ENCODE results near the gene TMEM47. TPM values are rescaled to one million over a fixed set of nuclear protein-coding genes. Genes with fewer than 3 reads are reported as not detected.
A peak's percentile ranks its signal among the peaks of the same experiment; 100 is the strongest.

The TMEM47 gene
- total RNA-seq: 100 to 1,000 TPM; 139 to 305 TPM
- long read RNA-seq, donor 1, full-length matches to known transcripts: 59 of 76 reads
- long read RNA-seq, donor 1, partial matches to known transcripts: 1 of 76 reads
- long read RNA-seq, donor 1, other reads (novel, unspliced or antisense): 16 of 76 reads
- long read RNA-seq, donor 2, full-length matches to known transcripts: 56 of 87 reads
- long read RNA-seq, donor 2, partial matches to known transcripts: 4 of 87 reads
- long read RNA-seq, donor 2, other reads (novel, unspliced or antisense): 27 of 87 reads

DNA sequence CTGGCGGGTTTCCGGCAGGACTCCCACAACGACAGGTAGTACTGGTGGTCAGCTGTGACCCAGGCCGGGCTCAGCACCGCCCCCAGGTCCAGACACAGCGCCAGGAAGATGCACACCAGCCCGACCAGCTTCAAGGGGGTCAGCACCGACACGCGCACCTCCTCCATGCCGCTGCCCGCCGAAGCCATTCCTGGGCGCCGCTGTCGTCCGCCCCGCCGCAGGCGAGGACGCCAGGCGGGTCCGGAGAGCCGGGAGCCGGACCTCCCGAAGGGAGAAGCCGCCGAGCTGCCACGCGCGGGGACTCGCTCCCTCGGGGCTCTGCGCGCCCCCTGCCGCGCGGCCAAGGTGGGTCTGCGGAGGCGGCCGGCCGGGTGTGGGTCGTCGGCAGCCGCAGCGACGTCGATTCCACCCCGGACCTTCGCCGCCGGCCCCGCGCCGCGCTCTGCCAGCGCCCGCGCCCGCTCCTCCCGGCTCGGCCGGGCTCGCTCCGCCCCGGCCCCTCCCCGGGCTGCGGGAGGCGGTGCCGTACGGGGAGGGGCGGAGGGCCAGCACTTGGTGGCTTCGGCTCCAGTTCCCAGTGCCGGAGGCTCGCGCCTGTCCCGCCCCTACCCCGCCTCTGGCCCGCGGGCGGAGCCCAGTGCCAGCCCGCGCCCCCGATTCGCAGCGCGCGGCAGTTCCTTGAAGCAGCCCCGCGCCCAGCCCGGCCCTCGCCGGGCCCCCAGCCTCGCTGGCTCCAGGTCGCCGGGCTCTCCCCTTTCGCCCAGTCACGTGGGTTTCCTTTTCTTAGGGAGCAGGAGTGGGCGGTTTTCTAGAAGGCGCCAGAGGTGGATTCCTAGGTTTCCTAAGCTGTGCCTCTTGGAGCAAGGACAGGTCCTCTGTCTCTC, at the start of gene TMEM47:
TMEM47 (minus strand) TSS at position 444 of the 884 bp plus-strand sequence; CDS start at position 188, 256 bp downstream.
- intact Hi-C loops (cut with DNase I): no loop called here
- DNase-seq (ENCODE audit: low spot score): peak; percentile 83

DNA sequence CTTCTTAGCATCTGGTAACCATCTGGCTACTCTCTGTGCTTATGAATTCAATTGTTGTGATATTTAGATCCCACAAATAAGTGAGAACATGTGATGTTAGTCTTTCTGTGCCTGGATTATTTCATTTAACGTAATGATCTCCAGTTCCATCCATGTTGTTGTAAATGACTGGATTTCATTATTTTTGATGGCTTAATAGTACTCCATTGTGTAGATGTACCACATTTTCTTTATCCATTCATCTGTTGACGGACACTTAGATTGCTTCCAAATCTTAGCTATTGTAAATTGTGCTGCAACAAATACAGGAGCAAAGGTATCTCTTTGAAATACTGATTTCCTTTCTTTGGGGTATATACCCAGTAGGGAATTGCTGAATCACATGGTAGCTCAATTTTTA, 30.0 kb upstream of the TMEM47 start:
- intact Hi-C loops (cut with DNase I): no loop called here
- DNase-seq (ENCODE audit: low spot score): no peak

DNA sequence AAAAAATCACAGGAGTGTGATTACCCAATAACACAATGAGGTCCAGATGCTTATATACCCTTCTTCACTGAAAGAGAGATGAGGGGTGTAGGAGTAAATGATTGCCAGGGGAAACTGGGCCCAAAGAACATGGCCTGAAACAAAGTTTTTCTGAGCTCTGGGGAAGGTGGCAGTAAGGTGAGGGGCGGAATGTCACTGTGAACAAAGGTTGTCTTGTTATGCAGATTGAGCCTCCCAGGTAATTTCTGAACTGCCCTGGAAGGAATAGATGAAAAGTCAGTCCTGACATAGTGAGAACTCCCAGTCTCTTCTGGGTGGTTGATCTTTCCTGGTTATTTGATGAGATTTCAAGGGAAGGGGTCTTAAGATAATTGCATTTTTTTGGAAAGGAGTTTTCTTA, 2.5 kb upstream of the TMEM47 start:
- no peak for DNase-seq (ENCODE audit: low spot score)
- intact Hi-C loops (cut with DNase I): no loop called here

DNA sequence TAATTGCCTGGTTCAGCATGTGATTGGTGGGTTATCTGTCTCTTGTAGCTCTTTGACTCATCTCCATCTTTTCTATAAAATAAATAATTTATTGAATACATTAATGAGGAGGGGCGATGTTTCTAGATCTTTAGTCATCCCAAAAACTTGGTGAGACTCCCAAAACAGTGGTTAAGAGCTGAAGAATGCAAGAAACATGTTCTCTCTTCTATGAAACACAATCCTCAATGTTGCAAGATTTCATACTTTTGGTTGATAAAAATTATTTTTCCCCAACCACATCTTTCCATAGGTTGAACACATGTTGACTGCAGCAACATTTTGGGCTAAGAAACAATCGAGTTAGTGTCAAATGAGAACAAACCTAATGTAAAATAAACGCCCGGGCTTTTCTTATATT, 1.2 kb upstream of the TMEM47 start:
- intact Hi-C loops (cut with DNase I): no loop called here
- DNase-seq (ENCODE audit: low spot score): no peak

DNA sequence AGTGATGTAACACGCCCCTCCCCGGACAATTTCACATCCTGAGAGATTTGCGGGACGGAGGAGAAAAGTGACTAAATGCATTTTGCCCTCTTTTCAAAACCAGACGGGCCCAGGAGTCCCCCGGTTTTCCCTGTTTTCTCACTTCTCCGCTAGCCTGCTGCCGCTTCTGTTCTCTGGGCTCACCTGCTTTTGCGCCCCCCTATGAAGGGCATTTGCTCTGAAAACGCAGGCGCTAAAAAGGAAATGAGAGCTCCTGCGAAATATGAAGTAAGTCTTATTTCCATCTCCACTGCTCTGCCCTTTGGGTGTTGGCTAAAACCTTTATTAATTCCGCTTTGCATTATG, 613 bp upstream of the TMEM47 start:
- intact Hi-C loops (cut with DNase I): no loop called here

DNA sequence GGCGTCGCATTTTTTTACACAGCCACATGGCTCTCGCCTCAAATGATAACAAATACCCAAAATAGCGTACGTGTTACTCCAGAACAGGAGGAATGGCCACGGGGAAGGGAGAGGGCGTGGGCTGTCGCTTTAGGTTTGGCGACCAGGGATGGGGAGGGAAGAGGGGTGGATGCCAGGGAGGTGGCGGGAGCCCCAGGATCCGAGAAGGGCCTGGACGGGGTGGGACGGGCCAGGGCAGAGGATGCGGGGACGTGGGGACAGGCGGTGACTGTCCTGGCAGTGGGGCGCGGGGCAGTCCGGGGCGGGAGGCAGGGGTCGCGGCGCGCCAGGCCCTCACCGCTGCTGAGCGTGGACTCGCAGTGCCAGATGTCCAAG, 631 bp downstream of the TMEM47 start:
- peak; percentile 68 for DNase-seq (ENCODE audit: low spot score)
- intact Hi-C loops (cut with DNase I): no loop called here

More for the DNA sequence above, 613 bp upstream of the TMEM47 start:
- DNase-seq (ENCODE audit: low spot score): no peak

DNA sequence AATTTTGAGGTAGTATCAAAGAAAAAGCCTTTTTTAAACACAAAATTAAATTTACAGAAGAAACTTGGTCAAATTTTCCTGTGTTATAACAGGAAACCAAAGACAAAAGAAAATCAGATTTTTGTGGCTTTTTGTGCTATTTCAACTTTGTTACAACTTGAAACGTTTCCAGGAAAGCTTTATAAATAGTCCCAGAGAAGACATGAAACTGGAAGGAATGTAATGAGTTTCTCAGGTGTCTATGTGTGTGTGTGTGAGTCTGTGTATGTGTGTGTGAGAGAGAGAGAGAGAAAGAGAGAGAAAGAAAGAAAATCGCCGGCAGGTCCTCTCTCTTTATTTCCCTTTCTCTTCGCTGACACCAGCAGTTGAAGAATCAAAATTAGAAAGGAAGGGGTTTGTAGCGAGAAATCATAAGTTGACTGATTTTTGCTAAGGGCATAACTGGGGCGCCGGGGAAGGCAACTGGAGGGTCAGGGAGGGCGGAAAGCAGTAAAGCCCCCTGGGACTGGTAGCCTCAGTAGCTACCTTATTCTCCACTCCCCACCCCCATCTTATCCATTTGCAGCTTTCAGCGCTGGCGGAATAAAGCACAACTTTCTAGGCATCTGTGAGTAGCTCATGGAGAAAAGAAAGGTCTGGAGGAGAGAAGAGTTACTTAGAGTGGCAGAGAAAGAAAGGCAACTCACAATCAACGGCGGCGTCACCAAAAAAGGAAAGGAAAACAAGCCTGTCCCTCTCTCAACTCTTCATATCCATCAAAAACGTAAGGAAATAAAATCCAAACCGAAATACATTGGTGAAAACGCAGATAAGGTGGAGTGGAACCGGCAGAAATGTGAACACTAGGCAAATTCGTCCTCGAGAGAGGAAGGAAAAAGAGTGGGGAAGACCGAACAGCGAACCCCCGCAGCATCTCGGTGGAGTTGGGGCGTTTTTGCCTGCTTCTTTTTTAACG, 1.3 kb downstream of the TMEM47 start:
- no peak for DNase-seq (ENCODE audit: low spot score)
- intact Hi-C loops (cut with DNase I): no loop called here

DNA sequence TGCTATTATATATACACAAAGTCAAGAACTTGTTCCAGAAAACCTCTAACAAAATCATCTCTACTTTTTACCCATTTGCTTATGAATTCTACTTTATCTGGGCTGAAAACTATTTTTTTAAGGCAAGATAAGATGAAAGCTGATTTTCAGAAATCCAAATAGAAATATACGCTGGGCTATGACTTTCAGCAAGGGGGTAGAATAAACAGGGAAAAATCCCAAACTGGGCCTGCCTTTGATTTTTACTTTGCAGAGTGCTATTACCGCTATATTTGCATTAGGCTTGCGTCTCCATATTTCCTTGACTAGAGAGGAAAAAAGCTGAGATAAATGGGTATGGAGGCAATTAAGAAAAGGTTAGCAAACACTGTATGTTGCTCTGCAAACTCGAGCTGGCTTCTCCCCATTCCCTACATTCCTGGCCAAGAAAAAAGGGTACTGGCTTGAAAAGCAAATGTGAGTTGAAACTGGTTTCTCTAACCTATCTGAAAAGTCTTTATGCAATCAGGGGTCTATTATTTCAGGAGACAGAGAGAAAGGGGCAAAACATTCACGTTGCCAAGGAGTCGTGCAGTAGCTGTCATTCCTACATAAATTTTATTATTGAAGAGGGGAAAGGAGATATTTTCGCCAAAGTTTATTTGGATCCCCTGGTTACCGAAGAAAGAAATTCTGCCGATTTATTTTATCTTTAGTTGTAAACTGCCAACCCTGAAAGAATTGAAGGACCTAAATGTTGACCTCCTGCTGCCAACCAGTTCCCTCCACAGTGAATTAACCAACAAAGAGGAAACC, 2.2 kb downstream of the TMEM47 start:
- DNase-seq (ENCODE audit: low spot score): no peak
- intact Hi-C loops (cut with DNase I): no loop called here

DNA sequence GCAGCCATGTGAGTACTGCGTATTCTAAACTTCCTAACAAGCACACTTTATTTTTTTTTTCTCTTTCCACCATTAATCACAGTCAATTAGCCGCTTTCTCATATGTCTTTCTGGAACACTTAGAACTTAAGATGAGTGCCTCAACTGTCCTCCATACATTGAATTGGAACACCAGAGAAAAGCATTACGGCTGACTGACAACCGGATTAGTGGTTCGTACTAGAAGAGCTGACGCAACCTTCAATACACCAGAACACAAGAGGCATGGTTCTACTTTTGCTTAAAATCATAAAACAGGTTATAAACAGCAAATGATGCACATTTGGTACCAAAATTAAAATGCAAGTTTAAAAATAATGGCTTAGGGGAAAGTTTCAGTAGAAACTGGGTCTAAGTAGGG, 3.3 kb downstream of the TMEM47 start:
- no peak for DNase-seq (ENCODE audit: low spot score)
- intact Hi-C loops (cut with DNase I): no loop called here

DNA sequence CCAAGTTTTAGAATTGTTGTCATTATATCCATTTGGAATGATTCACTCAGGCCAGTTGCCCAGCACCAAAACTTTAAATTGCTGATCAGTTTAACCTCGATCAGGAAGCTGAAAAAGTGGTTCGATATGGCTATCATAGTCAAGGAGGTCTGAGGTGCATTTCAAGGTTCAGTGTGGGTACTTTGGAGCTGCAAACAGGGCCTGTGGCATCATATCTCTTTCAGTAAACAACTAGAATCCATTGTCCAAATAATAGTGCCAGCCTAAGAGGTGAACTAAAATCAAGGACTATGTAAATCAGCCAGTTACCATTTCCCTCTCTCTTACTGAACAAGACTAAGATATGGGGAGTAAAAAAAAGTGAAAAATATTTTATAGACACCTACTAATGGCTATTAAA, 14.2 kb downstream of the TMEM47 start:
- no peak for DNase-seq (ENCODE audit: low spot score)
- intact Hi-C loops (cut with DNase I): no loop called here

DNA sequence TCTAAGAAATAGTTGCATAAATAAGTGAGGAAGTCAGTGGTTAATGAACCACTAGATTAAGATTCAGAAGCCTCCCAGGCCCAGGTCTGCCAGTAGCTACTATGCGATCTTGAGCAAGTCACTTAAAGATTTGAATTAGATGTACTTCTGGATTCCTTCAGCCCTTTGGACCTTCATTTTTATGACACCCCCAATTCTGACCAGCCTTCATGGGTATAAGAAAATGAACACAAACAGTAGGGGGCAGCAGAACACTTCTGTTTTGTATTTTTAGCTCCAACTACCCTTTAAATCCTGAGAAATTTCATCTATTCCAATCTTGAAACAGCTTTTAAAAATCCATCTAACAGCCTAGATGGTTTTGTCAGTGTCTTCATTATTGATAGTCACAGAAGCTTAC, 19.0 kb downstream of the TMEM47 start:
- intact Hi-C loops (cut with DNase I): no loop called here
- no peak for DNase-seq (ENCODE audit: low spot score)

DNA sequence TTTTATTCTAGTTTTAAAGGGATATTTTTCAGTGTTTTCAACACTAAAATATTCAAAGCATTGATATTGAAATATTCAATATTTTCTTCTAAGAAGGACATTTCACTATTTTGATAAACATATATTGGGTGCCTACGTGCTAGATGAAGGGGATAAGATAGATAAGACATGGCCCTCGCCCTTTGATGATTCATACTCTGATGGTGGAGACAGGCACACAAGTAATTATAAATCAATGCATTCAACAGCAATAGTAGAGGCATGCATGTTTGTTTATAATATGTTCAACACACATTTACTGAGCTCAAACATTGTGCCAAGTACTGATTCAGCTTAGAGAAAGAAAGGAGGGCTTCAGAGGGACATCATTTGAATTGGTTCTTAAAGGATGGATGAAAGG, 22.7 kb downstream of the TMEM47 start:
- intact Hi-C loops (cut with DNase I): no loop called here
- DNase-seq (ENCODE audit: low spot score): no peak

DNA sequence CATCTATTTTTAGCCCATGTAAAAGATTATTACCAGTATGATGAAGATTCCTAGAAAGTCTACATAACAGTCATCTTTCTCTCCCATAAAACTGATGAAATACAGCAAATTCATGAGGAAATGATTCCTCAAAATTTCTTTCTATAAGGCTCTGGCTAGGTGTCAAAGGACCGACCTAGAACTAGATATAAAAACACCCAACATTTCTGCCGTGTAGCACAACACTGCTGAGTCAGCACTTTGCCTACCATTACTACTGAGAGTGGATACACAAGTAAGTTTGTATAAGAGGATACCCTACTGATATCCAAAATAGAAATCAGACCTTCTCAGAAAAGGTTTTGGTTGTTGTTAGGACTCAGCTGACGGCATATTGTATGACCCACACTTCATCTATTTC, 24.7 kb downstream of the TMEM47 start:
- no peak for DNase-seq (ENCODE audit: low spot score)
- intact Hi-C loops (cut with DNase I): no loop called here

DNA sequence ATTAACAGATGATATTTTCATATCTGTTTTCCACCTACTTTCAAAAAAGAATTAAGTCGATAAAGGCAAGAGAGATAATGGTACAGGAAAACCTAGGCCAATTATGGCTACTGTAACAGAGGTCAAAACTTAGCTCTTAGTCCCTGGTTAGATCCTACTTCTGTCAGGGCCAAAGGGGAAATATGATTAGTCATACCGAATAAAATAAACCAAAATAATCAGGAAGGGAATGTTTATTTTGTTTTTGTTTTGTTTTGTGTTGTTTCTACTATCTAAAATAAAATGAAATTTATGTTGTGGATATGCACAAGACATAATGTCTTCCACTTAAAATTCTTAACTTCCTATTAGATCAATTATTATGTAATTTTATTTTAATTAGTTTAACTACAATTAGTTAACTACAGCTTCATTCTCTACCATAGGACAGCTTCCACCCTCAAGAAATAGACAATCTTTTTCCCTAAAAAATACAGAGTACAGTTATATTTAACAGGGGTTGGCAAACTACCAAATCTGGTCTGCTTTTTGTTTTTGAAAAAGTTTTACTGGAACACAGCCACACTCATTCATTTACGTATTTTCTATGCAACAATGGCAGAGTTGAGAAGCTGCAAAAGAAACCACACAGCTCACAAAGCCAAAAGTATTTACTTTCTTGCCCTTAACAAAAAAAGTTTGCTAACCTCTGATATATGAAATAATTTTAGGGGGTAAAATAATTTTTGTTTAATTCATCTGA, 25.4 kb downstream of the TMEM47 start:
- DNase-seq (ENCODE audit: low spot score): no peak
- intact Hi-C loops (cut with DNase I): no loop called here

DNA sequence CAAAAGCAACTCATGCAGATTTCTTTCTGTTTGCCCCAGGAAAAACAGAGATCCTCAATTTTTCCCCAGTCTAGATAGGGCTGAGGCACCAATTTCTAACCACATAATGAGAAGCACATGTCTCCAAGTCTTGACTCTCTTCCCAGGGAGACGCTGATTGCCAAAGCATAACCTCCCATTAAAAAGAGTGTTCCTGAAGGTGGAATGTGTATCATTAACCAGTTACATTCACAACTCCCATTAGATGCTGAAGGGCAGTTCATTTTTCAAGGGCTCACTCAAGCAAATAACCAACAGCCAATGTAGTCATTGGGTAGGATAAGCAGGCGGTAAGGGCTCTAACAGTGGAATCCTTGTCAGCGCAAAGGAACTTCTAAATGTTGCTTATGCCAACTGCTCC, 27.5 kb downstream of the TMEM47 start:
- no peak for DNase-seq (ENCODE audit: low spot score)
- intact Hi-C loops (cut with DNase I): no loop called here

DNA sequence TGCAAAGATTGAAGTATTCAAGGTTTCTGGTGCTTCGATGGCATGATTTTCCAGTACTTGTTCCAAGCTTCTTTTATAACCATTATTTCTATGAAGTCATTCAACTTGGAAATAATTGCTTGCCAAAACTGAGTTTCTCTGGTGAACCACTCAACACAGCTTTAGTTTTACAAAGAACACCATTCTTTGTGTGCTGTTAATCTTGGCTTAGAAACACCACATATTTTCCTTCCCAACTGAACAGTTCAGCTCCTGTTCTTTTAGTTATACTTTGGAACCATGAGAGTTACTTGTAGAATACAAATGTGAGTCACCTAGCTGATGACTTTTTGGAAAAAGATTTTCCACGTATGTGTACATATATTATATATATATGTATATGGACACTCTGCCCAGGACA, 32.7 kb downstream of the TMEM47 start:
- intact Hi-C loops (cut with DNase I): no loop called here

DNA sequence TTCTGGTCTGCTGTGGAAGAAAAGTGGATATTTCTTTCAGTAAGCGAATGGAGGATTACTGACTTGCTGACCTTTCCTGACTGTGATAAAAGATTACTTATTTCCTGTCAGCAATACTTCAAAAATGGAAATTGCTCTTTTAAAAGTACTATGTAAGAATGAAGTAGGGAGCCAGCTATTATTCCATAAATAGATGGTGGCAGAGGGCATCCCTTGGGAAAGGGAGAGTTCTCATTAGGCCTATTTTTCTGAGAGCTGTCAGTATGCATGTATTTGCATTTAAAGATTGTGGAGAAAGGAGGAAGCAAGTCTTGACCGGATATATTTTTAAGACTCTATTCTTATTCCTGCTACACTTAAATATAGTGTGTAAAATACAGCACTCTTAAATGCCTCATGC, 37.2 kb downstream of the TMEM47 start:
- no peak for DNase-seq (ENCODE audit: low spot score)
- intact Hi-C loops (cut with DNase I): no loop called here

More for the DNA sequence above, 32.7 kb downstream of the TMEM47 start:
- no peak for DNase-seq (ENCODE audit: low spot score)

DNA sequence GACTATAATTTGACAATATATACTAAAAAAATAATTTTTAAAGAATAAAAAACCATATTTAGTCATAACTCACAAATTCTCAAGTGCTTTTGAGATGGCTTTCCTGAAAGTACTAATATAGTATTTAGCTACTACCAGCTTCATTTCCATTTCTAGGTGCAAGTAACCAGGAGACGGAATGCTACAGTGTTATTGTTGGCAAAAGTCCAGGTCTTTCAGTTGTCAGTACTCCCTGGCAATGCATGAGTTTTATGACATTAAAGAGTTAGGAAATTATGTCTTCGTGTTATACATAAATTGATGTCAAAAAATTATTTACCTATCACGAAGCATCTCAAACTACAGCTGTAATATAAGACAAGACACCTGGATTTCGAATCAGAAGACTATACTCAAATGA, 45.0 kb downstream of the TMEM47 start:
- DNase-seq (ENCODE audit: low spot score): no peak
- intact Hi-C loops (cut with DNase I): no loop called here
